HG02943 (cell line): ENCODE results near the gene NPPC.
A peak's percentile ranks its signal among the peaks of the same experiment; 100 is the strongest.
"Not testable (repeated sequence)": the region's sequence is repeated elsewhere in the genome, so short reads cannot be mapped to it uniquely, and the experiment has no call there.

ENCODE experiments used
- ATAC-seq: cut with Tn5 transposase; IDR thresholded peaks from one replicate; pipeline ENCODE4 v1.9.1; 2021; ENCODE audit warnings: mild to moderate bottlenecking, low read depth, moderate library complexity; ENCODE audit not compliant: unreplicated experiment

The NPPC gene, protein sequence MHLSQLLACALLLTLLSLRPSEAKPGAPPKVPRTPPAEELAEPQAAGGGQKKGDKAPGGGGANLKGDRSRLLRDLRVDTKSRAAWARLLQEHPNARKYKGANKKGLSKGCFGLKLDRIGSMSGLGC

DNA sequence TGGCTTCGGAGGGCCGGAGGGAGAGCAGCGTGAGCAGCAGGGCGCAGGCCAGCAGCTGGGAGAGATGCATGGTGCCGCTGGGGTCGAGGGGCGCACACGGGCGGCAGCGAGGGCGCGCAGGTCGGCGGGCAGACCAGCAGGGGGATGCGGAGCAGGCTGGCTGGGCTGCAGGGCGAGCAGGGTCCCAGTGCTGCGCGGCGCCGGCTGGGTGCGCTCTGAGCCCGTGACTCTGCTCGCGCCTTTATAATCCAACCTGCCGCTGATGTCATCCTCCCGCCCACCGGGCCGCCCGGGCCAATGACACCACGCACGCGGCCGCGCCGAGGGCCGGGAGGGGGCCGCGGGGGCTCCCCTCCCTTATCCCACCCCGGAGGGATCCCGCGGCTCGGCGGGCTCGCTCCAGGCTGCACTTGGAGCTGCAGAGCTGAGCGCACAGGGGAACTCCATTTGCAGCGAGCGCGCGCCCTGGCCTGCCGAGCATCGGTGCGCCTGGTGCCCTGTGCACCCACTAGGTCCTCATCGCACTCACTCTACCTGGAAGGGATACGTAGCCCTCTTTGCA is at the start of gene NPPC:
TSS of gene NPPC (minus strand) at position 217 of the 562 bp plus-strand sequence. CDS start at position 70, 147 bp downstream.
- ATAC-seq = no peak

GRCh38 chr2:231975001-231975400 is 48.8 kb upstream of the NPPC start:
- ATAC-seq = no peak

DNA sequence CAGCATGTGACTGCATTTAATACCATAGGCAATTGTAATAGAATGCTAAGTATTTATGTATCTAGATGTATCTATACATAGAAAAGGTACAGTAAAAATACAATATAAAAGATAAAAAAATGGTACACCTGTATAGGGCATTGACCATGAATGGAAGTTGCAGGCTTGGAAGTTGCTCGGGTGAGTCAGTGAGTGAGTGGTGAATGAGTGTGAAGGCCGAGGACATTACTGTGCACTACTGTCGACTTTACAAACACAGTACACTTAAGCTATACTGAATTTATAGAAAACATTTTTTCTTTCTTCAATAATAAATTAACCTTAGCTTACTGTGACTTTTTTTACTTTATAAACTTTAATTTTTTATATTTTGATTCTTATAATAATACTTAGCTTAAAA is 44.3 kb upstream of the NPPC start:
- ATAC-seq = no peak

DNA sequence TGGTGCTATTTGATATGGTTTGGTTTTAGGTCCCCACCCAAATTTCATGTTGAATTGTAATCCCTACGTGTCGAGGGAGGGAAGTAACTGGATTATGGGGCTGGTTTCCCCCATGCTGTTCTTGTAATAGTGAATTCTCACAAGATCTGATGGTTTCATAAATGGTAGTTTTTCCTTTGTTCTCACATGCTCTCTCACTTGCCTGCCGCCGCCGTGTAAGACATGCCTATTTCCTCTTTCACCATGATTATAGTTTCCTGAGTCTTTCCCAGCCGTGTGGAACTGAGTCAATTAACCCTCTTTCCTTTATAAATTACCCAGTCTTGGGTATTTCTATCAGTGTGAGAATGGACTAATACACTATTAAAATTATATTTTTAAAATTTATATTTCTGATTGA is 42.6 kb upstream of the NPPC start:
- no peak for ATAC-seq

DNA sequence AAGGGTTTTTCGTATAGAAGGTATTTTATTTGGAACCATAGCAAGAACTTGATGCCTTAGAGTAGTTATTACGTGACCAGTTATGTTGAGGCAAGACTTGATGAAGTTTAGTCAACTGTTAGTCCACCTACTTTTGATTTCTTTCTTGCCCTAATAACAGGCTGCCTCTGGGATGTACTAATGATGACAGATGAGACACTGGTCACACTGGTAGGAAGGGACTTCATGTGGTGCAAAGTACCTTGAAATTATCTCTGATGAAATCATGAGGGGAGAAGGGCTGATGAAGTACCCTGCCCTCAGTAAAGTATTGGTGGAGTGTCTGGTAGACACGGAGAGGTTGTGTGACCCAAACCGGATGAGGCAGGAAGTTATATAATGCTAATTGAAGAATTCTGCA is 40.7 kb upstream of the NPPC start:
- ATAC-seq = no peak

GRCh38 chr2:231965102-231965501 is 38.9 kb upstream of the NPPC start:
- ATAC-seq = no peak

DNA sequence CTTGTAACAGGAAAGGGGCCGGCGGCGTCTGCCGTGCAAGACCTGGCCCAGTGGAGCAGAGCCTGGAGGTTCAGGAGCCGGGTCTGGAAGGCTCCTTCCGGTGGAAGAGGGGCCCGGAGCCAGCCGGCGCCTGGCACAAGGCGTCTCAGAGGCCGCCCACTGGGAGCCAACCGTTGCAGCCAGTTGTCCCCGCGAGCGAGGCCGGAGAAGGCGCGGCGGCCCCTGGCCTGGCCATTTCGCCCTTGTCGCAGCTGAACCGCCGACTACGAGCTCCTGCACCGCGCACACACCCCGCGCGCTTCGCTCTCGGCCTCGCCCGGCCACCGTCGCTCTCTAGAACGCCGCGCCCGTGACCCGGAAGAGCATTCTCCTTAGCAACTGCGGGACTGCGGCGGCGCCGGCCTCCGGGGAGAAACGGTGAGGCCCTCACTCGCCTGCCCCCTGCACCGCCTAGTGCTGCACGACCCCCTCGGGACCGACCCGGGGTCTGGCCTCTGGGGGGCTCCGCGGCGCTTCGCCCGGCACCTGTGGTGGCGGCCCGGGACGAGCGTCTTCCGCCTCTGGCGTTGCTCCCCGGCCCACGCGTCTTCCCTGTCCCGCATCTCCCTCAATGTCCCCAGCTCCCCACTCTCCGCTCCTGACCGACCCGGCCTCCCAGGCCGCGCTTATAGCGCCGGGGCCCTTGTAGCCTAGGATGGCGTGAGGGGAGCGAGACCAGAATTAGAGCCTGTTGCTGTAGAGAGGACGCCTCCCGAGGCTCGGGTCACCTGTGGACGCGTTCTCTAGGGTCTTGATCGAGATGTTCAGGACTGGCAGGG is 35.4 kb upstream of the NPPC start, which contains the start of gene DIS3L2:
TSS of gene DIS3L2 (plus strand) at position 365 of the 818 bp plus-strand sequence. CDS start 53,215 bp downstream, outside the sequence.
- peak; percentile 88 for ATAC-seq

GRCh38 chr2:231960810-231961348 is 34.7 kb upstream of the NPPC start:
- ATAC-seq = peak; percentile 28

DNA sequence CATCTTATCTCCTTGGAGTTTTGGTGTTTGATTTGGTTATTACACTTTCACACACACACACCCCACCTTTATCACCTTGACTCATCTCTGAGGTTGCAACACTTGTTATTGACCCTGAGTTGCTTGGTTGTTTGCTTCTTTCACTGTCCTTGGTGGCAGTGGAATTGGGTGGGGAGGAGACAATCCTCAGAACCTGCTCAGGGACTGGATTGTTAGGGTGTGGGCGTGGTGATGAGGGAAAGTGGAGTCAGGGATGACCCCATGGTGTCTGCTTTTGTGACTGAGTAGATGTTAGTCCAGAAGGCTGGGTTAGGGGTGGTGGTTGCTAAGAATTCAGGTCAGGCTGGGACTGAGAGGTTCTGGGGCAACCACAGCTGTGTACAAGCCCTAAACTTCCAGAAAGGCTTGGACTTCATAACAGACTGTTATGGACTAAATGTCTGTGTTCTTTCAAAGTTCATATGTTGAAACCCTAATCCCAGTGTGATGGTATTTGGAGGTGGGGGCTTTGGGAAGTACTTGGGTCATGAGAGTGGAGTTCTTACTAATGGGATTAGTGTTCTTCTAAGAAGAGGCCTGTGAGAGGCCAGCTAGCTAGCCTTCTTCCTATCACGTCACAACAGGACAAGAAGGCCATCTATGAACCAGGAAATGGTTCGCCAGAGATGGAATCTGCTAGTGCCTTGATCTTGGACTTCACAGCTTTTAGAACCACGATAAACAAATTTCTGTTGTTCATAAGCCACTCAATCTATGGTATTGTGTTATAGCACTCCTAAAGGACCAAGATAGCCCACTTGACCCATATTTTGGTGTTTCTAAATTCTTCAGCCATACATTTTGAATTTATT is 31.9 kb upstream of the NPPC start:
- no peak for ATAC-seq

DNA sequence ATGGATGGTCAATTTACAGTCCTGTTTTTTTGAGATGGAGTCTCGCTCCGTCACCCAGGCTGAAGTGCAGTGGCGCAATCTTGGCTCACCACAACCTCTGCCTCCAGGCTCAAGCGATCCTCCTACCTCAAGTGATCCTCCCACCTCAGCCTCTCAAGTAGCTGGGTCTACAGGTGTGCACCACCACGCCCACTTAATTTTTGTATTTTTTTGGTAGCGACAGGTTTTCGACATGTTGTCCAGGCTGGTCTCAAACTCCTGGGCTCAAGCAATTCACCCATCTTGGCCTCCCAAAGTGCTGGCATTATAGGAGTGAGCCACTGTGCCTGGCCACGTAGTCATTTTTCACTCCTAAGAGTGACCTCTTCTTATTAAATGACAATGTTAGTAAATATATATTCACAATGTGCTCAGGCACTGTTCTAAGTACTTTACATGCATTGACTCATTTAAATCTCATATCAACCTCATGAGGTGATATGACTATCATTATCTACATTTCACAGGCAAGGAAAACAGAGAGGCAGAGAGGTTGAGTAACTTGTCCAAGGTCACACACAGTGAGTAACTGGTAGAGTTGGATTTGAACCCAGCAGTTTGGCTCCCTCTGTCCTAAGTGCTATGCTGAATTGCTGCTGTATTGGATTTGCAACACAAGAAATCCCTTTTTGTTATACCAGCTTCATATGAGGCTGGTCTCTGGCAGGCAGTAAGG is 29.7 kb upstream of the NPPC start:
- no peak for ATAC-seq

DNA sequence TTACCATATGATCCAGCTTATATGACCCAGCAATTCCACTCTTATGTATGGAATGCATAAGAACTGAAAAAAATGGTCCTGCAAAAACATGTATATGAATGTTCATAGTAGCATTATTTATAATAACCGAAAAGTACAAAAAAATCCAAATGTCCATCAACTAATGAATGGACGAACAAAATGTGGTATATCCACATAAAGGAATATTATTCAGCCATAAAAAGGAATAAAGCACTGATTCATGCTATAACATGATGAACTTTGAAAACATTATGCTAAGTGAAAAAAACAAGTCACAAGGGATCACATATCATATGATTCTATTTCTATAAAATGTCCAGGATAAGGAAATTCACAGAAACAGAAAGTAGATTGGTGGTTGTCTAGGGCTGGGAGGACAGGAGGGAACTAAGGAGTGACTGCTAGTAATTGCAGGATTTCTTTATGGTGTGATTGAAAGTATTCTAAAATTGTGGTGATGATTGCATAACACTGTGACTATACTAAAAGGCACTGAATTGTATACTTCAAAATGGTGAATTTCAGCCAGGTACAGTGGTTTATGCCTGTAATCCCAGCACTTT is 25.3 kb upstream of the NPPC start:
- no peak for ATAC-seq

DNA sequence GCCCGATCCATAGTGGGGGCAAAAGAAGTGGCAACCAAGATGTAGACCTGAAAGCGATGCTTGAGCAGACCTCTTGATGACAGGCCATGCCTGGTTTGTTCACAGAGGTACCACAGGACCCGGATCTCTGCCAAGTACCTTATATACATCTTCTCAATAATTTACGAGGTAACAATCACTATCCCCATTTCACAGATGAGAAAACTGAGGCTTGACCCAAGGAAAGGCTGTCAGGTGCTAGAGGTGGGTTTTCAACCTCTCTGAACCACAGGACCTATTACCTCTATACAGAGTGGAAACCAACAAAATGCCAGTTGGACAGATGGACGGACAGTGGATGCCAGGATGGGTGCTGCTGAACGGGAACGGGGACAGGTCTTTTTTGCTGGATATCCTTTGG is 21.5 kb upstream of the NPPC start:
- ATAC-seq = no peak

DNA sequence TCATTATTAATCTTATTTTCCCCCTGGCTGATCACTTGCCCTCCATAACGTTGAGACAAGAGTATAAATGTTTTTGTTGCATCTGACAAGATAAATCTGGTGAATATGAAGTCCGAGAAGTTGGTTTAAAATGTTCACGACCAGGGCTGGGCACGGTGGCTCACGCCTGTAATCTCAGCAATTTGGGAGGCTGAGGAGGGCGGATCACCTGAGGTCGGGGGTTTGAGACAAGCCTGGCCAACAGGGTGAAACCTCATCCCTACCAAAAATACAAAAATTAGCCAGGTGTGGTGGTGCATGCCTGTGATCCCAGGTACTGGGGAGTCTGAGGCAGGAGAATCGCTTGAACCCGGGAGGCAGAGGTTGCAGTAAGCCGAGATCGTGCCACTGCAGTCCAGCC is 20.9 kb upstream of the NPPC start:
- not testable (repeated sequence) for ATAC-seq

- no peak for ATAC-seq
Measured at GRCh38 chr2:231946241-231946814, 20.1 kb upstream of the NPPC start.

DNA sequence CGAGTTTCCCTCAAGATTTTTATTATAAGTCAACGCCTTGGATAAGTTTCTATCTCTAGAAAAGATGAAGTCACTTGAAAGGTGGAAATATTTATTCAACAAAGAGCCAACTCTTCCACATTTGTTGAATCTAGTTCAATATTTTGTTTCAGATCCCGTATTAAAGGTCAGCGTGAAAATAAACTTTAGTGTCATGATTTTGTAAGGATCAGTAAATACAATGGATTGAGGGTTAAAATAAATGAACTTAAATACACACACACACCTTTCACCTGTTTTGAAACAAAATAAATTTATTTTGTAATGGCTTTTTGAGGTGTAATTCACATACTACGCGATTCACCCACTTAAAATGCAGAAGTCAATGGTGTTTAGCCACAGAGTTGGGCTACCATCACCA is 16.0 kb upstream of the NPPC start:
- ATAC-seq = no peak

GRCh38 chr2:231941673-231942072 is 15.5 kb upstream of the NPPC start:
- ATAC-seq = no peak

GRCh38 chr2:231940795-231941194 is 14.6 kb upstream of the NPPC start:
- ATAC-seq = no peak

GRCh38 chr2:231939022-231939421 is 12.8 kb upstream of the NPPC start:
- ATAC-seq = no peak

DNA sequence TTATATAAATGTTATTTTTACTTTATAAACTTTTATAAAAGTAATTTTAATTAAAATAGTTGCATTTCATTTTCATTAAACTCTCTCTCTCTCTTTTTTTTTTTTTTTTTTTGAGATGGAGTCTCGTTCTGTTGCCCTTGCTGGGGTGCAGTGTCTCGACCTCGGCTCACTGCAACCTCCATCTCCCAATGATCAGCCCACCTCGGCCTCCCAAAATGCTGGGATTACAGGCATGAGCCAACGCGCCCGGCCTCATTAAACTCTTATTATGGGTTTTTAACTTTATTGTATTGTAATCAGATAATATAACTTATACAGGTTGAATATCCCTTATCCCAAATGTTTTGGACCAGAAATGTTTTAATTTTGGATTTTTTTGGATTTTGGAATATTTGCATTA is 10.9 kb upstream of the NPPC start:
- ATAC-seq = no peak
